T-helper 22 cell (primary cell): ENCODE data around the gene TMEM170B.

Experiments used
- DNase-seq: peaks from one replicate; pipeline ENCODE4 v3.0.0-alpha.2; 2020; ENCODE audit warnings: low read depth

TMEM170B gene

GRCh38 chr6:11537229-11538051 is at the start of gene TMEM170B:
TMEM170B (plus strand) TSS chr6:11537749; CDS start chr6:11538278, 529 bp downstream.
- DNase-seq: peak; percentile 89

- no peak for DNase-seq
Measured at GRCh38 chr6:11490996-11491395, 46.6 kb upstream of the TMEM170B start.

GRCh38 chr6:11491596-11492463 is 45.7 kb upstream of the TMEM170B start:
- DNase-seq: no peak

GRCh38 chr6:11492464-11493290 is 44.9 kb upstream of the TMEM170B start:
- no peak for DNase-seq

GRCh38 chr6:11493974-11494373 is 43.6 kb upstream of the TMEM170B start:
- no peak for DNase-seq

GRCh38 chr6:11494786-11495564 is 42.6 kb upstream of the TMEM170B start:
- DNase-seq: no peak

- DNase-seq: no peak
Measured at GRCh38 chr6:11495565-11496145, 41.9 kb upstream of the TMEM170B start.

GRCh38 chr6:11496152-11497060 is 41.1 kb upstream of the TMEM170B start:
- peak; percentile 31 for DNase-seq

- no peak for DNase-seq
Measured at GRCh38 chr6:11497107-11497506, 40.4 kb upstream of the TMEM170B start.

- DNase-seq: no peak
Measured at GRCh38 chr6:11497881-11498280, 39.7 kb upstream of the TMEM170B start.

GRCh38 chr6:11500008-11500407 is 37.5 kb upstream of the TMEM170B start:
- no peak for DNase-seq

GRCh38 chr6:11509471-11509870 is 28.1 kb upstream of the TMEM170B start:
- no peak for DNase-seq

- no peak for DNase-seq
Measured at GRCh38 chr6:11514672-11515071, 22.9 kb upstream of the TMEM170B start.

- no peak for DNase-seq
Measured at GRCh38 chr6:11515763-11516162, 21.8 kb upstream of the TMEM170B start.

- no peak for DNase-seq
Measured at GRCh38 chr6:11522812-11523605, 14.5 kb upstream of the TMEM170B start.

- DNase-seq: no peak
Measured at GRCh38 chr6:11525468-11526155, 11.9 kb upstream of the TMEM170B start.

- DNase-seq: no peak
Measured at GRCh38 chr6:11526156-11526505, 11.4 kb upstream of the TMEM170B start.

- DNase-seq: no peak
Measured at GRCh38 chr6:11527274-11527870, 10.2 kb upstream of the TMEM170B start.
